OCI-LY1 (cell line): ENCODE data around the gene PSMA5.
"Not testable (repeated sequence)": the region's sequence is repeated elsewhere in the genome, so short reads cannot be mapped to it uniquely, and the experiment has no call there.

Experiments used
- H2AFZ ChIP-seq: fragments of 200-600 bp; sonication (generic), shearing (Covaris generic); 2 replicates; pipeline ENCODE4 v1.6.0; 2014; ENCODE audit warnings: antibody characterized with exemption, mild to moderate bottlenecking, low read length
- H3F3A ChIP-seq: fragments of 200-600 bp; sonication (generic), shearing (Covaris generic); 2 replicates; pipeline ENCODE4 v1.6.0; 2014; ENCODE audit warnings: mild to moderate bottlenecking, antibody characterized with exemption, low read length, moderate library complexity; ENCODE audit not compliant: insufficient read depth
- H3K27ac ChIP-seq: fragments of 200-600 bp; sonication (generic); 2 replicates; pipeline ENCODE4 v1.5.1; 2014; ENCODE audit warnings: low read length, mixed run types, mild to moderate bottlenecking, low read depth; ENCODE audit not compliant: poor library complexity, severe bottlenecking
- H3K27me3 ChIP-seq: fragments of 200-600 bp; sonication (generic); 2 replicates; pipeline ENCODE4 v1.6.0; 2014; ENCODE audit warnings: antibody characterized with exemption, mild to moderate bottlenecking, low read length, moderate library complexity; ENCODE audit not compliant: insufficient read depth
- H3K36me3 ChIP-seq: fragments of 200-600 bp; sonication (generic); 2 replicates; pipeline ENCODE4 v1.6.1; 2014; ENCODE audit warnings: mild to moderate bottlenecking, antibody characterized with exemption, low read length, moderate library complexity, mixed read lengths; ENCODE audit not compliant: insufficient read depth
- H3K4me1 ChIP-seq: fragments of 200-600 bp; sonication (generic); 2 replicates; pipeline ENCODE4 v1.5.1; 2014; ENCODE audit warnings: mild to moderate bottlenecking, low read length, moderate library complexity; ENCODE audit not compliant: insufficient read depth, severe bottlenecking
- H3K4me2 ChIP-seq: fragments of 200-600 bp; sonication (generic), shearing (Covaris generic); 2 replicates; pipeline ENCODE4 v1.6.1; 2014; ENCODE audit warnings: low read length
- H3K4me3 ChIP-seq: fragments of 200-600 bp; sonication (generic); 2 replicates; pipeline ENCODE4 v1.5.1; 2014; ENCODE audit warnings: low read length, low read depth, mild to moderate bottlenecking, mixed read lengths; ENCODE audit not compliant: poor library complexity, severe bottlenecking
- H3K79me2 ChIP-seq: fragments of 200-600 bp; shearing (Covaris generic); 2 replicates; pipeline ENCODE4 v1.6.1; 2016; ENCODE audit warnings: mixed run types, low read length, mixed read lengths; ENCODE audit not compliant: insufficient read depth
- H3K9ac ChIP-seq: fragments of 200-600 bp; sonication (generic), shearing (Covaris generic); 2 replicates; pipeline ENCODE4 v1.6.1; 2014; ENCODE audit warnings: mild to moderate bottlenecking, low read length, mixed read lengths
- H3K9me2 ChIP-seq: fragments of 200-600 bp; sonication (generic), shearing (Covaris generic); 2 replicates; pipeline ENCODE4 v1.6.1; 2014; ENCODE audit warnings: low read depth, mild to moderate bottlenecking, low read length, mixed read lengths
- H3K9me3 ChIP-seq: fragments of 200-600 bp; shearing (Covaris generic); 2 replicates; pipeline ENCODE4 v1.6.1; 2014; ENCODE audit warnings: low read length, mixed read lengths
- H4K20me1 ChIP-seq: fragments of 200-600 bp; sonication (generic), shearing (Covaris generic); 2 replicates; pipeline ENCODE4 v1.6.0; 2016; ENCODE audit warnings: mild to moderate bottlenecking, low read length; ENCODE audit not compliant: insufficient read depth
- EZH2 ChIP-seq: fragments of 200-600 bp; sonication (generic), shearing (Covaris generic); IDR thresholded peaks from 2 replicates; pipeline ENCODE4 v1.8.0; 2017; ENCODE audit warnings: borderline replicate concordance, mixed run types, mild to moderate bottlenecking, antibody characterized with exemption, low read length, moderate library complexity, mixed read lengths
- TF ChIP-seq, protein P1 (sequence below): fragments of 200-600 bp; sonication (generic), shearing (Covaris generic); IDR thresholded peaks from 2 replicates; pipeline ENCODE4 v1.5.1; 2017; ENCODE audit warnings: mild to moderate bottlenecking, antibody characterized with exemption, low read length, moderate library complexity, mixed read lengths

PSMA5 gene

DNA sequence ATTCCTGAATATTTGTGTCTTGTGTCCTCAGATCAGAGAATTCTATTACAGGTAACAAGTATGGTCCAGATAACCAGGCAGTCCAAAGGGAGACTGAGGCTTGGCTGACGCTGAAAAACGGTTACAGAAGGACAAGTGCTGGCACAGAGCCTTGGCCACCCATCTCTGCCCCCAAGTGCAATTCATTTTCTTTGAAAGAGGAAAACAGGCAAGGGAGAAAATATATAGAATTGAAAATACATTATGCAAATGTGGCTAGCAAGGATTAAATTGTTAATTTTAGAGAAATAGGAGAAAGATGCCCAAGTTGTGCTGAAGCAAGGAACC lies 29.8 kb downstream of the PSMA5 start:
- no peak overlapping the region for H3K4me3 ChIP-seq
- peaks cover 6% of the 10 kb centered on the region; the same call in 1 of the 2 replicates for H3K36me3 ChIP-seq
- H3K9me3 ChIP-seq, result no peaks in the 10 kb centered on the region
- peaks cover 21% of the 10 kb centered on the region for H3K4me1 ChIP-seq
- H3K27me3 ChIP-seq, result no peaks in the 10 kb centered on the region
- H4K20me1 ChIP-seq, result no peaks in the 10 kb centered on the region
- no peak overlapping the region for H3K4me2 ChIP-seq
- TF ChIP-seq, protein P1, sequence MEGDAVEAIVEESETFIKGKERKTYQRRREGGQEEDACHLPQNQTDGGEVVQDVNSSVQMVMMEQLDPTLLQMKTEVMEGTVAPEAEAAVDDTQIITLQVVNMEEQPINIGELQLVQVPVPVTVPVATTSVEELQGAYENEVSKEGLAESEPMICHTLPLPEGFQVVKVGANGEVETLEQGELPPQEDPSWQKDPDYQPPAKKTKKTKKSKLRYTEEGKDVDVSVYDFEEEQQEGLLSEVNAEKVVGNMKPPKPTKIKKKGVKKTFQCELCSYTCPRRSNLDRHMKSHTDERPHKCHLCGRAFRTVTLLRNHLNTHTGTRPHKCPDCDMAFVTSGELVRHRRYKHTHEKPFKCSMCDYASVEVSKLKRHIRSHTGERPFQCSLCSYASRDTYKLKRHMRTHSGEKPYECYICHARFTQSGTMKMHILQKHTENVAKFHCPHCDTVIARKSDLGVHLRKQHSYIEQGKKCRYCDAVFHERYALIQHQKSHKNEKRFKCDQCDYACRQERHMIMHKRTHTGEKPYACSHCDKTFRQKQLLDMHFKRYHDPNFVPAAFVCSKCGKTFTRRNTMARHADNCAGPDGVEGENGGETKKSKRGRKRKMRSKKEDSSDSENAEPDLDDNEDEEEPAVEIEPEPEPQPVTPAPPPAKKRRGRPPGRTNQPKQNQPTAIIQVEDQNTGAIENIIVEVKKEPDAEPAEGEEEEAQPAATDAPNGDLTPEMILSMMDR, result no peak
- H3F3A ChIP-seq, result no peaks in the 10 kb centered on the region
- H2AFZ ChIP-seq, result no peak overlapping the region
- H3K79me2 ChIP-seq, result no peaks in the 10 kb centered on the region
- no peaks in the 10 kb centered on the region for H3K9me2 ChIP-seq
- no peak overlapping the region for H3K27ac ChIP-seq
- no peak overlapping the region for H3K9ac ChIP-seq

GRCh38 chr1:109395602-109396512 lies 30.4 kb downstream of the PSMA5 start:
- H2AFZ ChIP-seq, result no peak overlapping the region
- no peak overlapping the region for H3K4me2 ChIP-seq
- H3K27me3 ChIP-seq, result no peaks in the 10 kb centered on the region
- TF ChIP-seq EZH2, result no peak
- TF ChIP-seq, protein P1, result no peak
- no peaks in the 10 kb centered on the region; the same call in 1 of the 2 replicates for H3K36me3 ChIP-seq
- no peaks in the 10 kb centered on the region for H3K9me2 ChIP-seq
- H3K9me3 ChIP-seq, result no peaks in the 10 kb centered on the region
- no peaks in the 10 kb centered on the region for H3F3A ChIP-seq
- no peak overlapping the region for H3K27ac ChIP-seq
- no peaks in the 10 kb centered on the region for H4K20me1 ChIP-seq
- peaks cover 24% of the 10 kb centered on the region for H3K4me1 ChIP-seq
- H3K4me3 ChIP-seq, result no peak overlapping the region
- no peak overlapping the region for H3K9ac ChIP-seq
- H3K79me2 ChIP-seq, result no peaks in the 10 kb centered on the region

DNA sequence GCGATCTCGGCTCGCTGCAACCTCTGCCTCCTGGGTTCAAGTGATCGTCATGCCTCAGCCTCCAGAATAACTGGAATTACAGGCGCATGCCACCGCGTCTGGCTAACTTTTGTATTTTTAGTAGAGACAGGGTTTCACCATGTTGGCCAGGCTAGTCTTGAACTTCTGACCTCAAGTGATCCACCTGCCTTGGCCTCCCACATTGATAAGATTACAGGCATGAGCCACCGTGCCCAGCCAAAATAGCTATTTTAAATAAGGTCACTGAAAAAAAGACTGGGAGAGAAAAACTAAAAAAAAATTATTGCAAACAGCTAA lies 31.0 kb downstream of the PSMA5 start:
- not testable (repeated sequence) for H2AFZ ChIP-seq, H3F3A ChIP-seq, H3K9ac ChIP-seq, H3K9me3 ChIP-seq, H3K4me2 ChIP-seq, H3K27ac ChIP-seq, H3K36me3 ChIP-seq, H3K9me2 ChIP-seq, H3K4me3 ChIP-seq, H3K27me3 ChIP-seq, H4K20me1 ChIP-seq, H3K79me2 ChIP-seq
- H3K4me1 ChIP-seq, result peaks cover 24% of the 10 kb centered on the region
